Tibial nerve (tissue), 4 donors: ENCODE data around the gene CABP4.

Experiments used
- CTCF ChIP-seq, 5 experiments: fragments of 200-600 bp in 3 of 5; fragments of 450-650 bp in 2 of 5; sonication (generic) in 3 of 5; IDR thresholded peaks; one replicate each; pipeline ENCODE4 v1.5.1; 2016 to 2019; ENCODE audit warnings: antibody characterized with exemption in 5 of 5, mild to moderate bottlenecking in 3 of 5, moderate library complexity in 2 of 5
- EP300 ChIP-seq, 2 donors: sonication (generic); formaldehyde crosslinking; IDR thresholded peaks; one replicate each; pipeline ENCODE4 v1.6.1; 2017; ENCODE audit warnings: antibody characterized with exemption in 2 of 2, mild to moderate bottlenecking in 1 of 2
- POLR2A ChIP-seq, 2 donors: fragments of 450-650 bp; IDR thresholded peaks; one replicate each; pipeline ENCODE4 v1.6.1; 2017; ENCODE audit warnings: antibody characterized with exemption in 2 of 2, mild to moderate bottlenecking in 2 of 2, moderate library complexity in 2 of 2

GRCh38 chr11:67407688-67408163 is 47.4 kb upstream of the CABP4 start:
- TF ChIP-seq CTCF (IDR thresholded peaks at IDR 0.05) (no peak), EP300 (IDR thresholded peaks at IDR 0.05) (no peak), POLR2A (IDR thresholded peaks at IDR 0.05) (no peak)
